ENCODE results near the gene ABHD12.

DNA sequence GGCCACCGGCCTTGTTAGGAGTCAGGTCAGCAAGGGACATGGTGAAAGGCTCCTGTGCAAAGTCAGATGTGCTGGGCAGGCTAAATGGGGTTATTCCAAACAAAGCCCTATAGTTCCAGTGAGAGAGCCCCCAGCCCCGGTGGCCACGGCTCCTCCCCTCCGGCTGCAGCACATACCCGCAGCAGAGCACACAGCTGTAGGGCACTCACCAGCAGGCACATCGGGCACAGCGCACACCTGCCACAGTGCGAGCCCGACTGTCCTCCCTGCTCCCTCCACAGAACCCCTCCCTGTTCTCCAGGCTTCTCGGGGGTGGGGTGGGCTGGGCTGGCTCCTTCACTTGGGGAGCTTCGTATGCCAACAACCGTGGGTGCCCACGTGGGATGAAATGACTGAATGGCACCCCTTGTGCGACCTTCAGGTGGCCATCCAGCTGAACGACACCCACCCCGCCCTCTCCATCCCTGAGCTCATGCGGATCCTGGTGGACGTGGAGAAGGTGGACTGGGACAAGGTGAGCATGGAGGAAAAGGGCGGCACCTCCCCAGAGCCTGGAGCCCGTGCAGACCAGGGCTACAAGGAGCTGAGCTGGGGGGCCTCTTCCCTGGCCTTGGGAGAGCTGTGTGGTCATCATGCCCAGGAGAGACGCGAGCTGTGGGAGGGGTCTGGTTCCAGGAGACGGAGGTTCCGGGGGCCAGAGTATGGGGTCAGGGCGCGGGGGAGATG lies 111.8 kb downstream of the ABHD12 start:
- TF ChIP-seq, protein P1, sequence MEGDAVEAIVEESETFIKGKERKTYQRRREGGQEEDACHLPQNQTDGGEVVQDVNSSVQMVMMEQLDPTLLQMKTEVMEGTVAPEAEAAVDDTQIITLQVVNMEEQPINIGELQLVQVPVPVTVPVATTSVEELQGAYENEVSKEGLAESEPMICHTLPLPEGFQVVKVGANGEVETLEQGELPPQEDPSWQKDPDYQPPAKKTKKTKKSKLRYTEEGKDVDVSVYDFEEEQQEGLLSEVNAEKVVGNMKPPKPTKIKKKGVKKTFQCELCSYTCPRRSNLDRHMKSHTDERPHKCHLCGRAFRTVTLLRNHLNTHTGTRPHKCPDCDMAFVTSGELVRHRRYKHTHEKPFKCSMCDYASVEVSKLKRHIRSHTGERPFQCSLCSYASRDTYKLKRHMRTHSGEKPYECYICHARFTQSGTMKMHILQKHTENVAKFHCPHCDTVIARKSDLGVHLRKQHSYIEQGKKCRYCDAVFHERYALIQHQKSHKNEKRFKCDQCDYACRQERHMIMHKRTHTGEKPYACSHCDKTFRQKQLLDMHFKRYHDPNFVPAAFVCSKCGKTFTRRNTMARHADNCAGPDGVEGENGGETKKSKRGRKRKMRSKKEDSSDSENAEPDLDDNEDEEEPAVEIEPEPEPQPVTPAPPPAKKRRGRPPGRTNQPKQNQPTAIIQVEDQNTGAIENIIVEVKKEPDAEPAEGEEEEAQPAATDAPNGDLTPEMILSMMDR (IDR thresholded peaks at IDR 0.05) = no peak
- TF ChIP-seq POLR2AphosphoS5 (IDR thresholded peaks at IDR 0.05) = no peak
- no peak for TF ChIP-seq POLR2A (IDR thresholded peaks at IDR 0.05)
